GM18867 (cell line): ENCODE measurements around the gene IQUB.
"Not testable (repeated sequence)": the region's sequence is repeated elsewhere in the genome, so short reads cannot be mapped to it uniquely, and the experiment has no call there.

ENCODE experiments used
- ATAC-seq: cut with Tn5 transposase; IDR thresholded peaks from one replicate; pipeline ENCODE4 v1.9.1; 2021; ENCODE audit warnings: mild to moderate bottlenecking, moderate library complexity; ENCODE audit not compliant: unreplicated experiment

The IQUB gene

GRCh38 chr7:123534383-123535260 lies at the start of gene IQUB:
TSS of gene IQUB (minus strand) at chr7:123534595. CDS start at chr7:123512340, 22,255 bp downstream.
- peak; percentile 80 for ATAC-seq

- no peak for ATAC-seq
Measured at GRCh38 chr7:123583821-123584220, 49.4 kb upstream of the IQUB start.

GRCh38 chr7:123581162-123581459 lies 46.7 kb upstream of the IQUB start:
- no peak for ATAC-seq

GRCh38 chr7:123580406-123581161 lies 46.2 kb upstream of the IQUB start:
- peak; percentile 88 for ATAC-seq

- no peak for ATAC-seq
Measured at GRCh38 chr7:123579416-123579815, 45.0 kb upstream of the IQUB start.

GRCh38 chr7:123573896-123574467 lies 39.6 kb upstream of the IQUB start:
- no peak for ATAC-seq

- ATAC-seq = no peak
Measured at GRCh38 chr7:123573341-123573740, 38.9 kb upstream of the IQUB start.

- ATAC-seq = no peak
Measured at GRCh38 chr7:123571684-123572083, 37.3 kb upstream of the IQUB start.

DNA sequence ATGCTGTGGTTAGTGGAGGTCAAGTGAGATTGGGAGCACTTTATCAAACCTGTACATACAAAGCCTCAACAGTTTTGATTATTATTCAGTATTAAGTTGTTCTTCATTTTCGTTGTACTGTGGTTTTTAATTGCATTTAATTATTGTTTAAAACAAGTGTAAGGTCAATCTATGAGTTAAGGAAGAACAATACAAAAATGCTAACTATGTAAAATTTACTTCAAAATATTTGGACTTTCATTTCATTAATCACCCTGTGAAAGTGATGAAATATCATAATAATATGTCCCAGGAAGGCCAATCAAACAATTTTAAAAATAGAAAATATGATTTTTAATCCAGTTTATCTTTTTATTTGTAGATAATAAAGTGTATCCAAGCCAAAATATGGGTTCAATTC lies 36.8 kb upstream of the IQUB start:
- ATAC-seq = no peak

GRCh38 chr7:123570390-123571182 lies 36.2 kb upstream of the IQUB start:
- ATAC-seq = peak; percentile 50

DNA sequence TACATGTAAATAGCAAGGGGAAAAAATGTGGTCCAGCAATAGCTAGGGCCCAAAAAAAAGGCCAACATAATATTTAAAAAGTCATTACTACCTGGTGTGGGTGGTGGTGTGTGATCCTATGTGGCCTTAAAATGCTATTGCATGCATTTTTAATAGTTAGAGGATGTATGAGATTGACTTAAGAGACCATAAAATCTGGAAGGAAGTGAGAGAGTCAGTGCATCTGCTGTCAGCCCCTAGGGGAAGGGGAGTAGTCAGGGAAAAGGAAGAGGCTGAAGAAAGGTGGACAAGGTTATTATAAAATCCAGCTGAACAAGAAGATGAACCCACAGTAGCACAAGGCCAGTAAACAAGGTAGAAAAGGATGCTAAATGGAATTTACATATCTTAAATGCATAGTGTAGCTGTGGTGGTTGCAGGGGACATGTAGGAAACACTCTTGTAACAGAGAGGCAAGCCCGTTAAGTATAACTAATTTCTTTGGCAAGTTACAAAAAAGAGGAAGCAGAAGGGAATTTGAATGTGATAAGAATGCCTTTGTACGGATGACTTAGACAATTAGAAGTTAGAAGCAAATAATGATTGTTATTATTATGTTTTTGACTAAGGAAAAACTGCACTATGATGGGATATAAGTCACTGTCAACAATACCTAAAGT lies 35.1 kb upstream of the IQUB start:
- ATAC-seq = no peak

DNA sequence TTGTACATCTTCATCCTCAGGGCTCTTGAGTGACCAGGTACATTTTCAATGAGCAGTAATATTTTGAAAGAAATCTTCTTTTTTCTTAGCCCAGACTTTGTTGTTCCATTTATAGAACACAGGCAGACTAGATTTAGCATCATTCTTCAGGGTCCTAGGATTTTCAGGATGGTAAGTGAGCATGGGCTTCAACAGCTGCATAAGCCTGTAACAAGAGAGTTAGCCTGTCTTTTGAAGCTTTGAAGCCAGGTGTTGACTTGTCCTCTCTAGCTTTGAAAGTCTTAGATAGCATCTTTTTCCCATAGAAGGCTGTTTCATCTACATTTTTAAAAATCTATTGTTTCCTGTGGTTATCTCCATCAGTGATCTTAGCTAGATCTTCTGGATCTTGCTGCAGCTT lies 27.7 kb upstream of the IQUB start:
- ATAC-seq = no peak

DNA sequence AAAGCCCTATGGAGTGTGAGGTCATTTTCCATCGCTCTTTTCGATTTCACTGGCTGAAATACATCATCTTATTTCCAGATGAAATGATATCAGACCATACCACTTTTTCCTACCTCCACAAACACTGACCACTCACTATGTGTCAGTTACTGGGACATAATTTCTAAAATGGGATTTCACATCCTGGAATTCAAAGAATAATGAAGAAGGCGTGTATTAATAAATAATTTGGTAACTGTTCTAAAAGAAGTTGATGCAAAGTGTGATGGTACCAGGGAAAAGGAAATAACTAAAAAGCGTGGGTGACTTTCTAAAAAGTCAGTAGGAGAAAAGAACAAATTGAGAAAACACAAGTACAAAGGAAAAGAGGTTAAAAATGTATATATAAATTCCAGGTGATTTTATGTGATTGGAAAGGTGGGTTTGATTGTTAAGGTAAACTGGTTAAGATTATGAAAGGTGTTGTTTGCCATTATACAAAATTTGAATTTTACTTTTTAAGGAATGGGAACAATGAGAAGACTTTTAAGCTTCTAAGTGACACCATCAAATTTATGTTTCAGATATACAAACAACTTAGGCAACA lies 24.0 kb upstream of the IQUB start:
- ATAC-seq = no peak

DNA sequence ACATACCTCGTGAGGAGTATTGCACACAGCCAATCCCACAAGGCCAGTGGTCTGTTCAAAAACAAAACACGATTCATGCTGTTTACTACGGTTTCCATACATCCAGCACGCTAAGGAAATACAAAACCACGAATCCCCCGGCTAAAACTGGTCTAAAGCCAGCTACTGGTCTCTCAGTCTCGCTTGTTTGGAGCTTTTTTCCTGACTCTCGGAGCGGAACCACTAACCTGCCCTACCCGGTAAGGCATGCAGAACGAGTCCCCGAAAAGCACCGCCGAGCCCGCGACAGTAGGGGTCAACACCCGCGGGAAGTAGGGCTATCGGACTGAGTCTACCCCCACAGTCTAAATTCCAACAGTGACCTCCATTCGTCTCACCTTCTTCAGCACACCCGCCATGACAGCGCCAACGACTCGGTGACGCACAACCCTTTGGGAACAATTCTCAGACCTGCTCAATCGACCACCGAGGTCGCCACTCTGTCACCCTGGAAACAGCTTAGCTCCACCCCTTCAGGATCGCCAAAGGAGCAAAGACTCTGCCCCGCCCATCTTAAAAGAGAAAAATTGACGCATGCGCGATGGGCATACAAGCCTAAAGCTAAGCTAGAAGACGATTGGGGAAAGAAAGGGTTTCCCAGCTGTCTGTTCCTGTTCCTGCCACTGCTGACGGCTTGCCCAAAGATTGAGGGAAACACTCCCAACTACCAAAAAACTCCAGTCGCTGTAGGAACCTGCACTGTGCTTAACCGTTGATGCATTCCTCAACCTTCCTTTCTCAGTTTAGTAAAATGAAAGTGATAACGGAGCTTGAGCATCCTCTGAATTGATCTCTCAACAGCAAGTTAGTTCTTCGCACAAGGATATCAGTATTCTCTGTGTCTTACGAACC lies 23.2 kb upstream of the IQUB start, which contains the start of gene NDUFA5:
Gene NDUFA5 (minus strand): TSS at position 421 of the 891 bp plus-strand sequence. CDS start 23 bp downstream, at position 398.
- ATAC-seq = peak; percentile 99

DNA sequence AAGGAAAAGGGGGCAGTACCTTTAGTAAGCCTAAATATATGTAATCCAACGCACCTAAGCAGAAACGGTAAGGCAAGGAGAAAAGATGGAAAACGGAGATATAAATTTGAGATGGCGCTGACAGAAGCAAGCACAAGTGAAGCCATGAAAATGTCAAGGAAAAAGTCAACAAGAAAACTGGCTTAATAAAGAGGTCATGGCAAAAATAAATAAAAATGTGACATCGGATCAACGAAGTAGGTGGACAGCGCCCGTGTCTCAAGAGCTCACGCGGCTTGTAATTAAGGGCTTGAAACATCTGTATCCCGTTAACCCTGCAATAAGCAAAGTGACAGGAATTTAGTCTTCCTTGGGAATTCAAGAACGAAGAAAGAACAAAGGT lies 22.6 kb upstream of the IQUB start:
- no peak for ATAC-seq

- no peak for ATAC-seq
Measured at GRCh38 chr7:123555484-123555883, 21.1 kb upstream of the IQUB start.

- ATAC-seq = no peak
Measured at GRCh38 chr7:123553159-123553558, 18.8 kb upstream of the IQUB start.

DNA sequence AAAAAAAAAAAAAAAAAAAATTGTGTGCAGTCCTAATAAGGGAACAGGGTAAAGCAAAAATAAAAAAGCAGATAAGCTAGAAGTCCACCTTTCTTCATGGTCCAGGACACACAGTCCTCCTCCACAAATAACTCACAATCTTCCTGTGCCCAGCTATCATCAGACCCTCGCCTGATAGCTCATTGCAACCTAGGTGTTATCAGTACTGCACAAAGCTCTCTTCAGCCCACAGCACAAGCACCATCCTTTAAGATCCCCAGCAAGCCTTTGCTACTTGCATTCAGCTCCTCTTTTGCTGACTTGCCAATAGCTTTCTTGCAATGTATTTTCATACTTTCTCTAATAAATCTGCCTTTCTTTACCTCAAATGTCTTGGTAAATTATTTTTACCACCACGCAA lies 18.2 kb upstream of the IQUB start:
- no peak for ATAC-seq

GRCh38 chr7:123552134-123552533 lies 17.7 kb upstream of the IQUB start:
- not testable (repeated sequence) for ATAC-seq
